SK-N-SH (cell line): Measurements from ENCODE around the gene PLEKHM3.

Source experiments
- ELF1 ChIP-seq: IDR thresholded peaks from 2 replicates; pipeline ENCODE4 v1.4.0; 2012
- EP300 ChIP-seq, 2 experiments: IDR thresholded peaks; 2 replicates each; pipeline versions ENCODE4 v1.4.0 to v1.6.1; 2012; ENCODE audit warnings: borderline replicate concordance in 1 of 2, low read depth in 1 of 2, low read length in 1 of 2
- FOXM1 ChIP-seq: IDR thresholded peaks from 2 replicates; pipeline ENCODE4 v1.4.0; 2012; ENCODE audit warnings: low read depth, mild to moderate bottlenecking
- POLR2AphosphoS5 ChIP-seq: IDR thresholded peaks from 2 replicates; pipeline ENCODE4 v1.6.1; 2012; ENCODE audit warnings: low read depth, low read length
- RFX5 ChIP-seq: IDR thresholded peaks from 2 replicates; pipeline ENCODE4 v1.6.1; 2012; ENCODE audit warnings: mild to moderate bottlenecking, improper control_type of control experiment, low read length
- TAF1 ChIP-seq: IDR thresholded peaks from 2 replicates; pipeline ENCODE4 v1.6.1; 2012; ENCODE audit warnings: low read depth, mild to moderate bottlenecking, low read length, moderate library complexity, borderline replicate concordance
- TCF12 ChIP-seq: IDR thresholded peaks from 2 replicates; pipeline ENCODE4 v1.4.0; 2012
- USF2 ChIP-seq: fragments of 150-350 bp; IDR thresholded peaks from 2 replicates; pipeline ENCODE4 v1.6.1; 2017; ENCODE audit warnings: antibody characterized with exemption, low read length, low read depth, borderline replicate concordance
- TF ChIP-seq, protein P1 (sequence below): fragments of 200-600 bp; sonication (generic); IDR thresholded peaks from 2 replicates; pipeline ENCODE4 v1.6.1; 2017; ENCODE audit warnings: antibody characterized with exemption, mild to moderate bottlenecking, moderate library complexity
- TF ChIP-seq, protein P2 (sequence below): IDR thresholded peaks from 2 replicates; pipeline ENCODE4 v1.4.0; 2012; ENCODE audit warnings: low read depth, borderline replicate concordance
- TF ChIP-seq, protein P3 (sequence below): fragments of 150-350 bp; IDR thresholded peaks from 2 replicates; pipeline ENCODE4 v1.6.1; 2016; ENCODE audit warnings: mild to moderate bottlenecking, low read depth, low read length
- TF ChIP-seq, protein P4 (sequence below): IDR thresholded peaks from 2 replicates; pipeline ENCODE4; 2012
- TF ChIP-seq, protein P5 (sequence below): IDR thresholded peaks from 2 replicates; pipeline ENCODE4 v1.4.0; 2012; ENCODE audit warnings: low read depth

DNA sequence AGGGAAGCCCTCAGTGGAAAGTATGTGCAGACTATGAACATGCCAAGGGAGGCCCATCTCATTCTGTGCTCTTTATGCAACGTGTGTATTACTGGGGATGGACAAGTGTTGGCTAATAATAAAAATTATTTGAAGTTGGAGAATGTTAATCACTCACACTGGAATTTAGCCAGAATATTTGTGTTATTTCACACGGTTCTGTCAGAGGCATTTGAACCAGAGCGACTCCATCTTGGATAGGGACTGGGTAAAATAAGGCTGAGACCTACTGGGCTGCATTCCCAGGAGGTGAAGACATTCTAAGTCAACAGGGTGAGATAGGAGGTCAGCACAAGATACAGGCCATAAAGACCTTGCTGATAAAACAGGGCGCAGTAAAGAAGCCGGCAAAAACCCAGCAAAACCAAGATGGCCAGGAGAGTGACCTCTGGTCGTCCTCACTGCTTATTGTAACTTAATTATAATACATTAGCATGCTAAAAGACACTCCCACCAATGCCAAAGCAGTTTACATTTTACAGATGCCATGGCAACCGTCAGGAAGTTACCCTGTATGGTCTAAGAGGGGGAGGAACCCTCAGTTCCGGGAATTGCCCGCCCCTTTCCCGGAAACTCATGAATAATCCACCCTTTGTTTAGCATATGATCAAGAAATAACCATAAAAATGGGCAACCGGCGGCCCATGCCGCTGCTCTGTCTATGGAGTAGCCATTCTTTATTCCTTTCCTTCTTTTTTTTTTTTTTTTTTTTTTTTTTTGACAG lies 253.1 kb downstream of the PLEKHM3 start:
- TF ChIP-seq ELF1 (no peak), RFX5 (no peak), POLR2AphosphoS5 (no peak), EP300 (IDR thresholded peaks at IDR 0.05; ENCODE audit: borderline replicate concordance in 1 of 2, low read depth in 1 of 2, low read length in 1 of 2) (no peak), TAF1 (no peak), FOXM1 (no peak), TCF12 (no peak), USF2 (no peak)
- TF ChIP-seq, protein P1, sequence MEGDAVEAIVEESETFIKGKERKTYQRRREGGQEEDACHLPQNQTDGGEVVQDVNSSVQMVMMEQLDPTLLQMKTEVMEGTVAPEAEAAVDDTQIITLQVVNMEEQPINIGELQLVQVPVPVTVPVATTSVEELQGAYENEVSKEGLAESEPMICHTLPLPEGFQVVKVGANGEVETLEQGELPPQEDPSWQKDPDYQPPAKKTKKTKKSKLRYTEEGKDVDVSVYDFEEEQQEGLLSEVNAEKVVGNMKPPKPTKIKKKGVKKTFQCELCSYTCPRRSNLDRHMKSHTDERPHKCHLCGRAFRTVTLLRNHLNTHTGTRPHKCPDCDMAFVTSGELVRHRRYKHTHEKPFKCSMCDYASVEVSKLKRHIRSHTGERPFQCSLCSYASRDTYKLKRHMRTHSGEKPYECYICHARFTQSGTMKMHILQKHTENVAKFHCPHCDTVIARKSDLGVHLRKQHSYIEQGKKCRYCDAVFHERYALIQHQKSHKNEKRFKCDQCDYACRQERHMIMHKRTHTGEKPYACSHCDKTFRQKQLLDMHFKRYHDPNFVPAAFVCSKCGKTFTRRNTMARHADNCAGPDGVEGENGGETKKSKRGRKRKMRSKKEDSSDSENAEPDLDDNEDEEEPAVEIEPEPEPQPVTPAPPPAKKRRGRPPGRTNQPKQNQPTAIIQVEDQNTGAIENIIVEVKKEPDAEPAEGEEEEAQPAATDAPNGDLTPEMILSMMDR, result no peak
- TF ChIP-seq, protein P2, sequence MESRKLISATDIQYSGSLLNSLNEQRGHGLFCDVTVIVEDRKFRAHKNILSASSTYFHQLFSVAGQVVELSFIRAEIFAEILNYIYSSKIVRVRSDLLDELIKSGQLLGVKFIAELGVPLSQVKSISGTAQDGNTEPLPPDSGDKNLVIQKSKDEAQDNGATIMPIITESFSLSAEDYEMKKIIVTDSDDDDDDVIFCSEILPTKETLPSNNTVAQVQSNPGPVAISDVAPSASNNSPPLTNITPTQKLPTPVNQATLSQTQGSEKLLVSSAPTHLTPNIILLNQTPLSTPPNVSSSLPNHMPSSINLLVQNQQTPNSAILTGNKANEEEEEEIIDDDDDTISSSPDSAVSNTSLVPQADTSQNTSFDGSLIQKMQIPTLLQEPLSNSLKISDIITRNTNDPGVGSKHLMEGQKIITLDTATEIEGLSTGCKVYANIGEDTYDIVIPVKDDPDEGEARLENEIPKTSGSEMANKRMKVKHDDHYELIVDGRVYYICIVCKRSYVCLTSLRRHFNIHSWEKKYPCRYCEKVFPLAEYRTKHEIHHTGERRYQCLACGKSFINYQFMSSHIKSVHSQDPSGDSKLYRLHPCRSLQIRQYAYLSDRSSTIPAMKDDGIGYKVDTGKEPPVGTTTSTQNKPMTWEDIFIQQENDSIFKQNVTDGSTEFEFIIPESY, result no peak
- TF ChIP-seq, protein P3, sequence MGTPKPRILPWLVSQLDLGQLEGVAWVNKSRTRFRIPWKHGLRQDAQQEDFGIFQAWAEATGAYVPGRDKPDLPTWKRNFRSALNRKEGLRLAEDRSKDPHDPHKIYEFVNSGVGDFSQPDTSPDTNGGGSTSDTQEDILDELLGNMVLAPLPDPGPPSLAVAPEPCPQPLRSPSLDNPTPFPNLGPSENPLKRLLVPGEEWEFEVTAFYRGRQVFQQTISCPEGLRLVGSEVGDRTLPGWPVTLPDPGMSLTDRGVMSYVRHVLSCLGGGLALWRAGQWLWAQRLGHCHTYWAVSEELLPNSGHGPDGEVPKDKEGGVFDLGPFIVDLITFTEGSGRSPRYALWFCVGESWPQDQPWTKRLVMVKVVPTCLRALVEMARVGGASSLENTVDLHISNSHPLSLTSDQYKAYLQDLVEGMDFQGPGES, result no peak
- TF ChIP-seq, protein P4, sequence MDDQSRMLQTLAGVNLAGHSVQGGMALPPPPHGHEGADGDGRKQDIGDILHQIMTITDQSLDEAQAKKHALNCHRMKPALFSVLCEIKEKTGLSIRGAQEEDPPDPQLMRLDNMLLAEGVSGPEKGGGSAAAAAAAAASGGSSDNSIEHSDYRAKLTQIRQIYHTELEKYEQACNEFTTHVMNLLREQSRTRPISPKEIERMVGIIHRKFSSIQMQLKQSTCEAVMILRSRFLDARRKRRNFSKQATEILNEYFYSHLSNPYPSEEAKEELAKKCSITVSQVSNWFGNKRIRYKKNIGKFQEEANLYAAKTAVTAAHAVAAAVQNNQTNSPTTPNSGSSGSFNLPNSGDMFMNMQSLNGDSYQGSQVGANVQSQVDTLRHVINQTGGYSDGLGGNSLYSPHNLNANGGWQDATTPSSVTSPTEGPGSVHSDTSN, result no peak
- TF ChIP-seq, protein P5, sequence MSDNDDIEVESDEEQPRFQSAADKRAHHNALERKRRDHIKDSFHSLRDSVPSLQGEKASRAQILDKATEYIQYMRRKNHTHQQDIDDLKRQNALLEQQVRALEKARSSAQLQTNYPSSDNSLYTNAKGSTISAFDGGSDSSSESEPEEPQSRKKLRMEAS, result no peak
